Peyer's patch (tissue), 4 donors: ENCODE measurements around the gene NCKAP5L. TPM values are rescaled to one million over a fixed set of nuclear protein-coding genes. Genes with fewer than 3 reads are reported as not detected.

Experiments used
- DNase-seq, 3 donors: peaks; one replicate each; pipeline ENCODE4 v3.0.0-alpha.2; 2017 to 2019
- H3K27ac ChIP-seq, 4 donors: fragments of 200-600 bp; sonication (generic); one replicate each; pipeline ENCODE4 v1.5.1; 2016 to 2019
- H3K27me3 ChIP-seq, 2 donors: fragments of 200-600 bp; sonication (generic); one replicate each; pipeline ENCODE4 v1.5.1; 2019
- H3K36me3 ChIP-seq, 3 donors: fragments of 200-600 bp; sonication (generic); one replicate each; pipeline ENCODE4 v1.5.1; 2016 to 2019
- H3K4me1 ChIP-seq, 4 donors: fragments of 200-600 bp; sonication (generic); one replicate each; pipeline ENCODE4 v1.5.1; 2016 to 2019
- H3K4me3 ChIP-seq, 4 donors: fragments of 200-600 bp; sonication (generic); 1 replicate in 3 of 4; 2 replicates in 1 of 4; pipeline ENCODE4 v1.5.1; 2016 to 2019; ENCODE audit warnings: mild to moderate bottlenecking in 1 of 4
- H3K9me3 ChIP-seq, 4 donors: fragments of 200-600 bp; sonication (generic); one replicate each; pipeline ENCODE4 v1.5.1; 2016 to 2019; ENCODE audit warnings: mild to moderate bottlenecking in 1 of 4
- CTCF ChIP-seq, 6 experiments: fragments of 450-650 bp in 4 of 6; fragments of 200-600 bp in 2 of 6; sonication (generic) in 1 of 6; IDR thresholded peaks; one replicate each; pipeline ENCODE4 v1.5.1; 2017 to 2019; ENCODE audit warnings: antibody characterized with exemption in 6 of 6, mild to moderate bottlenecking in 3 of 6, moderate library complexity in 1 of 6
- POLR2A ChIP-seq, 2 donors: fragments of 450-650 bp; IDR thresholded peaks; one replicate each; pipeline ENCODE4 v1.5.1; 2017; ENCODE audit warnings: antibody characterized with exemption in 2 of 2, mild to moderate bottlenecking in 2 of 2, moderate library complexity in 2 of 2
- total RNA-seq, 4 donors: library from RNA; depleted of rRNA; stranded (reverse); fragments of >200 nt; gene quantifications; one replicate each; pipeline ENCODE4 v1.1.0, GENCODE V29; 2016

NCKAP5L gene
- total RNA-seq, 4 donors from 2014 or later: 3.3 to 16.5 (median 7.5) TPM

DNA sequence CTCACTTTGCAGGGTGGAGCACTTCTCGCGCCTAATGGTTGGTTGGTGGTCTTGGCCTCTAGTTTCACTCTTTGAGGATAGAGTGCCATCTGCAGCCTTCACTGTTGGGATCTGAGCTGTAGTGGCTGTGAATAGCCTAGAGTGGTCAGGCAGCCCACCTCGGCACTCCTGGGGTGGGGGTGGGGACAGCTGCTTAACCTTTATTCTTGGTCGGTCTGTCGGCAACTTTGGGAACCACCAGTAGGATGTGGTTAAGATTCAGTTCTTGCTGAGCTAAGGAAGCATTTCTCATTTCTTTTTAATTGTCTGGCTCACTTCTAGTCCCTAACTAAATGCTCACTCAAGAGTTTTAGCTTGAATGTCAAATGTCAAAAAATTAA lies 65.8 kb downstream of the NCKAP5L start:
- TF ChIP-seq CTCF (IDR thresholded peaks at IDR 0.05) (no peak), POLR2A (IDR thresholded peaks at IDR 0.05) (no peak)
- Histone ChIP-seq H3K9me3 (no peaks in the 10 kb centered on the region), H3K27ac (no peak overlapping the region), H3K4me3 (no peak overlapping the region), H3K36me3 (peaks cover 0 to 74% (median 2%) of the 10 kb centered on the region in 3 donors), H3K27me3 (no peaks in the 10 kb centered on the region), H3K4me1 (peaks cover 0 to 4% (median 0%) of the 10 kb centered on the region in 4 donors)
- DNase-seq: no peak

GRCh38 chr12:49761677-49762467 lies 66.3 kb downstream of the NCKAP5L start:
- H3K4me1 ChIP-seq: peaks cover 0 to 4% (median 0%) of the 10 kb centered on the region in 4 donors
- no peak for DNase-seq
- H3K36me3 ChIP-seq: peaks cover 0 to 80% (median 2%) of the 10 kb centered on the region in 3 donors
- H3K9me3 ChIP-seq: no peaks in the 10 kb centered on the region
- TF ChIP-seq CTCF (IDR thresholded peaks at IDR 0.05): no peak
- no peak for TF ChIP-seq POLR2A (IDR thresholded peaks at IDR 0.05)
- H3K4me3 ChIP-seq: no peak overlapping the region
- no peak overlapping the region for H3K27ac ChIP-seq
- H3K27me3 ChIP-seq: no peaks in the 10 kb centered on the region

DNA sequence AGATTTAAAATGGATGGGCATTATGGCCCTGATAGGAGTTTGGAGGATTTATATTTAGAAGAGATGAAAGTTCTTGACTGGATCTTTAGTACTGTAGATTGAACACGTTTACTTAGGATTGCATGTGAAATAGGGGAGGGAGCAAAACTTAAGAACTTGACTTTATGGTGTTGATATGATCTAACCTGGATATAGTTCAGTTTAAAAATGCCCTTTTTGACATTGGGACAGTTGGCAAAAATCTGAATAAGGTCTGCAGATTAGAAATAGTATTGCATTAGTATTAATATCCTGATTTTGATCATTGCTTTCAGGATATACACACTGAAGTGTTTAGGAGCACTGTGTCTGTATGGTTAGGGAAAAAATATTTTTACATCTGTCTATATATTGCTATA lies 77.2 kb downstream of the NCKAP5L start:
- TF ChIP-seq CTCF (IDR thresholded peaks at IDR 0.05) (no peak), POLR2A (IDR thresholded peaks at IDR 0.05) (no peak)
- Histone ChIP-seq H3K4me3 (no peak overlapping the region), H3K4me1 (peaks cover 0 to 70% (median 21%) of the 10 kb centered on the region in 4 donors), H3K27ac (no peak overlapping the region), H3K27me3 (no peaks in the 10 kb centered on the region), H3K9me3 (no peaks in the 10 kb centered on the region), H3K36me3 (peaks cover 0 to 36% (median 0%) of the 10 kb centered on the region in 3 donors)
- no peak for DNase-seq

GRCh38 chr12:49750027-49750995 lies 77.9 kb downstream of the NCKAP5L start:
- no peak for DNase-seq
- no peaks in the 10 kb centered on the region for H3K27me3 ChIP-seq
- peaks cover 0 to 29% (median 0%) of the 10 kb centered on the region in 3 donors for H3K36me3 ChIP-seq
- no peaks in the 10 kb centered on the region for H3K9me3 ChIP-seq
- H3K4me1 ChIP-seq: peaks cover 0 to 77% (median 21%) of the 10 kb centered on the region in 4 donors
- no peak overlapping the region for H3K4me3 ChIP-seq
- H3K27ac ChIP-seq: no peak overlapping the region
- no peak for TF ChIP-seq POLR2A (IDR thresholded peaks at IDR 0.05)
- TF ChIP-seq CTCF (IDR thresholded peaks at IDR 0.05): no peak

DNA sequence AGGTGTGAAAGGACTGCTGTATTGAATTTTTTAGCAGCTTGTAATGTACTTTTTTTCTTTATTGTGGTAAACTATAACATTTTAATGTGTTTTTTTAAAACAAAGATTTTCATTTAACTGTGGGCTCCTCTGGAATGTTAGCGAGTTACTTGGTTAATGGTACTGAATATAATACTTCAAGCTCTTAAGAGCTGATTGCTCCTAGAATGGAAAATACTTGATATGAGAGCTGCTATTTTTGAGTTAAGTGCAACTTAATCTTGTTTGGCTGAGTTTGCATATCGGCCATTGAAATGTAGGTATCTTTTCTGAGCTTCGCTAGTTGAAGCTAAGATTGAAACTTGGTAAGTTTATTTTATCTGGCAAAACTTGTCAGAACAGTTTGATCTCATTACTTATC lies 79.4 kb downstream of the NCKAP5L start:
- Histone ChIP-seq H3K4me3 (no peak overlapping the region), H3K9me3 (no peaks in the 10 kb centered on the region), H3K36me3 (peaks cover 0 to 14% (median 0%) of the 10 kb centered on the region in 3 donors), H3K27ac (no peak overlapping the region), H3K4me1 (peaks cover 0 to 87% (median 23%) of the 10 kb centered on the region in 4 donors), H3K27me3 (no peaks in the 10 kb centered on the region)
- DNase-seq: no peak
- no peak for TF ChIP-seq CTCF (IDR thresholded peaks at IDR 0.05)
- no peak for TF ChIP-seq POLR2A (IDR thresholded peaks at IDR 0.05)
